ENCODE results near the gene TIMM21.
A peak's percentile ranks its signal among the peaks of the same experiment; 100 is the strongest.

The TIMM21 gene, protein sequence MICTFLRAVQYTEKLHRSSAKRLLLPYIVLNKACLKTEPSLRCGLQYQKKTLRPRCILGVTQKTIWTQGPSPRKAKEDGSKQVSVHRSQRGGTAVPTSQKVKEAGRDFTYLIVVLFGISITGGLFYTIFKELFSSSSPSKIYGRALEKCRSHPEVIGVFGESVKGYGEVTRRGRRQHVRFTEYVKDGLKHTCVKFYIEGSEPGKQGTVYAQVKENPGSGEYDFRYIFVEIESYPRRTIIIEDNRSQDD

DNA sequence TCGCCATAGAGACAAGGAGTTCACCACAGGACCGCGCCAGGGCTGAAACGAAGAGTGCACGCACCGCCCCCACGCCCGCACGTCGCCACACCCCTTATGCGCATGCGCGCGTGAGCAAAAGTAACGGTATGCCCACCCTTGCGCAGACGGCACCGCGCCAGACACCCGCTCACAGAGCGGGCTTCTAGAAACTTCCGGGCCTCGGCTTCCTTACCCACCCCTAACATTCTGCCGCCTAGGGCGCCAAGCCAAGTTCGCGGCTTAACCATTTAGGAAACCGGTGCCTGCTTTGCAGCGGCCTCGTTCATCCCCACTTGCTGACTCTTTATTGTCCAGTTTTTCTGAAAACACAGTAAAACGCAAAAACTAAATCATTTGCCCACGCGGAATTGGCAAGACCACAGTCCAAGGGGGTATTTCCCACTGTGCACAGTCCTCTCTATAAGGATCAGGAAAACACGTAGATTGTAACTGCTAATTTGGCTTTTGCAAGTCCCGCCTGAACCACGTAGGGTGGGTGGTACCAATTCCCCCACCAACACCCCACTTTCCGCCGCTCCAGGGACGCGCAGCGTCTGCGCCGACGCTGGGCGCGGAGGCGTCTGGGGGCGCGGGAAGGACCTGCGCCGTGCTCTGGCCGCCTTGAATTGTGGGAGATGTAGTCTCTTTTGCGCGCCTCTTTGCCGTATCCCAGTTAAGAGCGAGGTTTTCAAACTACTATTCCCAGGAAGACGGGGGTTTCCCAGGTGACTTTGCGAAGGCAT is at the start of gene TIMM21, which contains the start of gene FBXO15:
TIMM21 (plus strand) TSS at position 745 of the 764 bp plus-strand sequence. CDS start 286 bp downstream, outside the sequence.
FBXO15 (minus strand) TSS at position 56 of the 764 bp plus-strand sequence; CDS start at position 7, 49 bp downstream.
- peak within 1 kb of the TSS; percentile 100 for H3K4me3 ChIP-seq (ENCODE audit: low read length)
- TF ChIP-seq, protein P1, sequence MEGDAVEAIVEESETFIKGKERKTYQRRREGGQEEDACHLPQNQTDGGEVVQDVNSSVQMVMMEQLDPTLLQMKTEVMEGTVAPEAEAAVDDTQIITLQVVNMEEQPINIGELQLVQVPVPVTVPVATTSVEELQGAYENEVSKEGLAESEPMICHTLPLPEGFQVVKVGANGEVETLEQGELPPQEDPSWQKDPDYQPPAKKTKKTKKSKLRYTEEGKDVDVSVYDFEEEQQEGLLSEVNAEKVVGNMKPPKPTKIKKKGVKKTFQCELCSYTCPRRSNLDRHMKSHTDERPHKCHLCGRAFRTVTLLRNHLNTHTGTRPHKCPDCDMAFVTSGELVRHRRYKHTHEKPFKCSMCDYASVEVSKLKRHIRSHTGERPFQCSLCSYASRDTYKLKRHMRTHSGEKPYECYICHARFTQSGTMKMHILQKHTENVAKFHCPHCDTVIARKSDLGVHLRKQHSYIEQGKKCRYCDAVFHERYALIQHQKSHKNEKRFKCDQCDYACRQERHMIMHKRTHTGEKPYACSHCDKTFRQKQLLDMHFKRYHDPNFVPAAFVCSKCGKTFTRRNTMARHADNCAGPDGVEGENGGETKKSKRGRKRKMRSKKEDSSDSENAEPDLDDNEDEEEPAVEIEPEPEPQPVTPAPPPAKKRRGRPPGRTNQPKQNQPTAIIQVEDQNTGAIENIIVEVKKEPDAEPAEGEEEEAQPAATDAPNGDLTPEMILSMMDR (conservative IDR thresholded peaks at IDR 0.05; ENCODE audit: low read depth, low read length): no peak
- peak; percentile 89 for DNase-seq (ENCODE audit: low read depth)

DNA sequence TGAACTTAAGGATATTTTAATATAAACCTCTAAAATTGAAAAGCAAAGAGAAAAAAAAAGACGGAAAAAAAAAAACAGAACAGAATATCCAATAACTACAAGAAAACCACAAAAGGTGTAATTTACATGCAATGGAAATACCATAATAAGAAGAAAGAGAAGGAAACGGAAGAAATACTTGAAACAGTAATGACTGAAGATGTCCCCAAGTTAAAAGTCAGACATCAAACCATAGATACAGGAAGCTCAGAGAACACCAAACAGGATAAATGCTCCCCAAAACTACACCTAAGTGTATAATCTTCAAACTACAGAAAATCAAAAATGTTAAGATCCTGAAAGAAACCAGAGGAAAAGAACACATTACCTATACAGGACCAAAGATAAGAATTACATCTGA is 39.9 kb upstream of the TIMM21 start:
- H3K4me3 ChIP-seq (ENCODE audit: low read length): no peak overlapping the region
- TF ChIP-seq, protein P1 (conservative IDR thresholded peaks at IDR 0.05; ENCODE audit: low read depth, low read length): no peak
- no peak for DNase-seq (ENCODE audit: low read depth)

DNA sequence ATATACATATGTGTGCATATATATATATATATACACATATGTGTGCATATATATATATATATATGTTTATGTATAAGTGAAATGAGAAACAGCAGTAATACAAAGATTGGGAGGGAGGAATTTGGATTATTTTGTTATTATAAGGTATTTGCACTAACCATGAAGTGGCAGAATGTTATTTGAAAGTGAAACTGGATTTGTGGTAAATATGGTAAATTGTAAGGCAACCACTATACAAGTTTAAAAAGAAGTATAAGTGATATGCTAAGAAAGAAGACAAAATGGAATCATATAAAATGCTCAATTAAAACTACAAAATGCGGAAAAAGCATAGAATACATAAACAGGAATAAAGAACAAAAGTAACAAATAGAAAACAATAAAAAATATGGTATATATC is 38.2 kb upstream of the TIMM21 start:
- DNase-seq (ENCODE audit: low read depth): no peak
- no peak overlapping the region for H3K4me3 ChIP-seq (ENCODE audit: low read length)
- TF ChIP-seq, protein P1 (conservative IDR thresholded peaks at IDR 0.05; ENCODE audit: low read depth, low read length): no peak

DNA sequence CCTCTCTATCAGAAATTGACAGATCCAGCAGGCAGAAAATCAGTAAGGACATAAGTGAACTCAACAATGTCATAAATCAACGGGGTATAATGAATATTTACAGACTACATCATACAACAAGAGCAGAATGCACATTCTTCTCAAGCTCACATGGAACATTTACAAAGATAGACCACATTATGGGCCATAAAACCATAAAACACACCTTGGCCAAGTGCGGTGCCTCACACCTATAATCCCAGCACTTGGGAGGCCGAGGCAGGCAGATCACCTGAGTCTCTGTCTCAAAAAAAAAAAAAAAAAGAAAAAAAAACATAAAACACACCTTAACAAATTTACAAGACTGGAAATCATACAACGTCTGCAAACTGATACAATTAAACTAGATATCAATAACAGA is 37.3 kb upstream of the TIMM21 start:
- TF ChIP-seq, protein P1 (conservative IDR thresholded peaks at IDR 0.05; ENCODE audit: low read depth, low read length): no peak
- no peak for DNase-seq (ENCODE audit: low read depth)

DNA sequence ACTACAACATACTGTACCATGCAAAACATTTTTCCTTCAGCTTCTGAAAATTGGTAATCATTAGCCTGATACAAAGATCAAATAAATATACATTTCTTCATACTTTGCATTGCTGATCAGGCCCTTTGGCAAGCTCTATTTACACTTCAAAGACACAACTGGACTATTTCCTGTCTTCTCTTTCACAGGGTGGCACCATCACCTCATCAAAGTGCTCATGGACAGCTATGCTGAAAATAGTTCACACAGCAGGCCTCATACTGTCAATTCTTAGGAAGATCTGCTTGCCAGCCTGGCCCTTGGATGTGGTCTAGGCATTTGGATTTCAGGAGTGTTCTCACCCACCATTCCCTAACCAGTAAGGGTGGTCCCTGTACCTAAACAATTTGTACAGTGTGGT is 34.6 kb upstream of the TIMM21 start:
- H3K4me3 ChIP-seq (ENCODE audit: low read length): no peak overlapping the region
- TF ChIP-seq, protein P1 (conservative IDR thresholded peaks at IDR 0.05; ENCODE audit: low read depth, low read length): no peak
- DNase-seq (ENCODE audit: low read depth): no peak

More for the DNA sequence above, 37.3 kb upstream of the TIMM21 start:
- no peak overlapping the region for H3K4me3 ChIP-seq (ENCODE audit: low read length)

DNA sequence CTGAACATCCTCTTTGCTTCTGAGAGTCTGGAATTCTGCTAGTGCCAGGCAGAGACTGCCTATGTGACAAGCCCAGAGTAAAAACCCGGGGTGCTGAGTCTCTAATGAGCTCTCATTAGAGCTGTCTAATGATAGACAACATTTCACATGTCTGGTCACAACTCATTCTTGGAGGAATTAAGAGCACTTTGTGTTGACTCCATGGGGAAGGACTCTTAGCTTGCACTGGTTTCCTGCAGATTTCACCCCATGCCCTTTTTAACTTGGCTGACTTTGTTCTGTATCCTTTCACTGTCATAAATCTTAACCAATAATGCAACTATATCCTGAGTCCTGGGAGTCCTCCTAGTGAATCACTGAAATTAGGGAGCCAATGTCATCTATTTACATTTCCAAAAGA is 34.2 kb upstream of the TIMM21 start:
- TF ChIP-seq, protein P1 (conservative IDR thresholded peaks at IDR 0.05; ENCODE audit: low read depth, low read length): no peak
- H3K4me3 ChIP-seq (ENCODE audit: low read length): no peak overlapping the region
- DNase-seq (ENCODE audit: low read depth): peak; percentile 68
